Motor neuron (in vitro differentiated cells): ENCODE data around the gene MMEL1. TPM values are rescaled to one million over a fixed set of nuclear protein-coding genes. Genes with fewer than 3 reads are reported as not detected.
"Not testable (repeated sequence)": the region's sequence is repeated elsewhere in the genome, so short reads cannot be mapped to it uniquely, and the experiment has no call there.

ENCODE experiments used
- ATAC-seq, 8 experiments: fragments of 200-7000 bp; cut with Tn5 transposase; replicated peaks in 6 of 8; 2 replicates each; pipeline ENCODE4 v1.8.0; 2021; ENCODE audit warnings: mild to moderate bottlenecking in 8 of 8, moderate library complexity in 8 of 8
- H3K27ac ChIP-seq, 2 donors: fragments of 250-450 bp; sonication (Bioruptor Pico); 2 replicates each; pipeline ENCODE4 v1.9.0; 2021; ENCODE audit warnings: antibody characterized with exemption in 2 of 2, mild to moderate bottlenecking in 2 of 2, moderate library complexity in 1 of 2
- H3K4me1 ChIP-seq, 2 donors: fragments of 250-450 bp; sonication (Bioruptor Pico); replicated peaks in 1 of 2; 2 replicates each; pipeline ENCODE4 v1.6.1; 2021; ENCODE audit warnings: antibody characterized with exemption in 2 of 2, mild to moderate bottlenecking in 2 of 2, moderate library complexity in 1 of 2
- H3K4me3 ChIP-seq, 5 donors: fragments of 250-450 bp; sonication (Bioruptor Pico); 2 replicates each; pipeline ENCODE4 v1.9.0; 2021; ENCODE audit warnings: antibody characterized with exemption in 5 of 5, mild to moderate bottlenecking in 5 of 5, moderate library complexity in 4 of 5
- WGBS, 10 experiments: fragments of 450-650 bp; shearing (Covaris generic); methylation state at CpG; one replicate each; pipeline ENCODE4 v1.0.0; 2022; 5-methylcytosine and 5-hydroxymethylcytosine counted together
- in situ Hi-C, 9 experiments: fragments of 400-800 bp; cut with MboI; loops; one replicate each; pipeline ENCODE4 v1.15.0; 2021; ENCODE audit warnings: low sequenced_read_pairs in 9 of 9, low pct_unique_long_range_greater_than_20kb in 2 of 9; ENCODE audit not compliant: unreplicated experiment in 9 of 9
- total RNA-seq, 8 experiments: library from RNA; unstranded; fragments of 300-600 nt; gene quantifications; 2 replicates each; pipeline versions ENCODE4 v1.2.3 to v1.2.4, GENCODE V29; 2022

The MMEL1 gene
- total RNA-seq, 8 experiments from 2014 or later: 0.71 to 3.2 (median 1.1) TPM; not detected in 3

- in situ Hi-C loops: no loop called here
- H3K4me3 ChIP-seq: peak overlapping the region; percentile 48 to 83 (median 59)
- peak overlapping the region; percentile 89 to 96 for H3K27ac ChIP-seq
- peaks cover 16 to 24% of the 10 kb centered on the region in 2 donors for H3K4me1 ChIP-seq
- no CpG with 5 or more reads among the region's 52 CpGs for WGBS, 10 experiments
- peak in 4 of 8 experiments; percentile 0 to 33 (median 20) for ATAC-seq
These were observed 45.6 kb downstream of the MMEL1 start for GRCh38 chr1:2587071-2587859.

- in situ Hi-C loops: no loop called here
- peak; percentile 77 to 90 (median 83) for ATAC-seq
- peak within 1 kb of the TSS; percentile 48 to 83 (median 59) for H3K4me3 ChIP-seq
- WGBS, 10 experiments: 0% methylated on average over 1 to 15 of the region's 107 CpGs; no CpG with 5 or more reads in 8 of the 10 experiments
- H3K4me1 ChIP-seq: peaks cover 16 to 24% of the 10 kb centered on the region in 2 donors
- peak within 1 kb of the TSS; percentile 89 to 96 for H3K27ac ChIP-seq
These were observed 46.4 kb downstream of the MMEL1 start, which contains the start of gene PRXL2B for GRCh38 chr1:2586154-2587070. Gene PRXL2B, plus strand, starts transcription at chr1:2586777. Its CDS starts 109 bp downstream, at chr1:2586886.

- peak overlapping the region; percentile 89 to 96 for H3K27ac ChIP-seq
- H3K4me3 ChIP-seq: peak overlapping the region; percentile 48 to 83 (median 59)
- in situ Hi-C loops: no loop called here
- WGBS, 10 experiments: 0 to 3% (median 2%) methylated on average over 10 to 16 of the region's 28 CpGs; no CpG with 5 or more reads in 7 of the 10 experiments
- peak; percentile 1 to 44 (median 23) for ATAC-seq
- peaks cover 16 to 24% of the 10 kb centered on the region in 2 donors for H3K4me1 ChIP-seq
These were observed 47.3 kb downstream of the MMEL1 start for GRCh38 chr1:2585318-2586092.

GRCh38 chr1:2584686-2585317 is 48.0 kb downstream of the MMEL1 start:
- peak overlapping the region; percentile 89 to 96 for H3K27ac ChIP-seq
- in situ Hi-C loops: no loop called here
- WGBS, 10 experiments: 33 to 68% (median 49%) methylated on average over 2 to 9 of the region's 12 CpGs; no CpG with 5 or more reads in 4 of the 10 experiments
- H3K4me1 ChIP-seq: peaks cover 16 to 24% of the 10 kb centered on the region in 2 donors
- peak overlapping the region; percentile 48 to 83 (median 59) for H3K4me3 ChIP-seq
- ATAC-seq: peak in 4 of 8 experiments; percentile 4 to 35 (median 22)

- H3K4me3 ChIP-seq: no peak overlapping the region
- WGBS, 10 experiments: 40 to 100% (median 84%) methylated on average over 2 to 13 of the region's 14 CpGs; no CpG with 5 or more reads in 2 of the 10 experiments
- peaks cover 16 to 24% of the 10 kb centered on the region in 2 donors for H3K4me1 ChIP-seq
- H3K27ac ChIP-seq: no peak overlapping the region
- in situ Hi-C loops: no loop called here
- ATAC-seq: no peak
These were observed 48.9 kb downstream of the MMEL1 start for GRCh38 chr1:2583871-2584351.

DNA sequence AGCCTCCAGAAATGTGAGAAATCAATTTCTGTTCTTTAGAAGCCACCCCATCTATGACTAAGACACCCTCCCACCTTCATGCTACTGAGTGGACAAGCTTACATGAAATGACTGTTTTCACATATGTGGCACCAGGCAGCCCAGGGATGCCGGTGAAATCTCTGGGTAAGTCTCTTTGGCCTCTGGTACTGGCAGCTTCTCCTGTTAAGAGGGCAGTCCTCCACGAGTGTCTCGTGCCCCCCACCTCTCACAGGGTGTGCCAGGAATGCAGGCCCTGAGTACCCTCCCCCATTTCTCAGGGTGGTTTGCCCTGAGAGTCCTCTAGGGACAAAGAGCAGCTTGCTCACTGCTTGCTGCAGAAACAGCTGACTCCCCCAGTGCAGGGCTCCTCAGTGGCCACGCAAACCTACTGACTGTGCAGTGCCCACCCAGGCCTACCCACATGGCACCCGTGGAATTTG is 49.5 kb downstream of the MMEL1 start:
- Histone ChIP-seq H3K4me3 (no peak overlapping the region), H3K27ac (no peak overlapping the region), H3K4me1 (peaks cover 17 to 27% of the 10 kb centered on the region in 2 donors)
- 40 to 80% (median 56%) methylated on average over 1 to 4 of the region's 5 CpGs; no CpG with 5 or more reads in 2 of the 10 experiments for WGBS, 10 experiments
- ATAC-seq: no peak
- in situ Hi-C loops: no loop called here

DNA sequence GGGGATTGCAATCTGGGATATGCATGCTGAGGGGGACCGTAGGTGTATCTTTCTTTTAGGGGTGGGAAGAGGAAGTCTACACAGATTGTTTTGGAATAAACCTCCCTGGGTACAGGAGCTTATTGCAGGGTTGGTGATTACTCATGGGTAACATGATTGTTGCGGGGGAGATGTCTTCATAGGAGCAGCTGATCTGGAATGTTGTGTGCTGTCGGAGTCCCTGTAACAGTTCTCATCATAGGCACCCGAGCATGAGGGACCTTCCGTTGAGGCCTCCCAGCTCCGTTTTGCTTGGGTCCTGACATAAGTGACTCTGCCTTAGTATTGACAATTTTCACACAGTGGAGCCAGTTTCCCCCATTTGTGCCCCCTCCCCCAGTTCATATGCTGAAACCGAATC is 50.4 kb downstream of the MMEL1 start:
- no peak for ATAC-seq
- peaks cover 17 to 28% of the 10 kb centered on the region in 2 donors for H3K4me1 ChIP-seq
- H3K27ac ChIP-seq: no peak overlapping the region

DNA sequence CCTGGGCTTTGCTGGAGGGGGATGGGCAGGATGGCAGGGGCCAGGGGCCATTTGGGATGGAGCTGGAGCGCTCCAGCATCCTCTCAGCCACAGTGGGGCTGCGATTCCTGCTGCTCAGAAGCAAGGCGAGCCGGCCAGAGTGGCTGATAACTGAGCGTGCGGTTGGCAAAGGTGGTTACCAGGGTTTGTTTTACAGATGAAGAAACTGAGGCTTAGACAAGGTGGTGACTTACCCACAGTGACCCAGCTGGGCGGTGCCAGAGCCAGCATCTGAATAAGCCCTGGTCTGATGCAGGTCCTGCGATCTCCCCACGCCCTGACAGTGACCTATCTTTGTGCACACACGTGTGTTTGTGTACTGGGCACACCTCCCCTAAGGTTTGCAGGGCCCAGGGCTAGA is 52.1 kb downstream of the MMEL1 start:
- no peak for ATAC-seq
- peaks cover 21 to 32% of the 10 kb centered on the region in 2 donors for H3K4me1 ChIP-seq
- no peak overlapping the region for H3K27ac ChIP-seq
- H3K4me3 ChIP-seq: no peak overlapping the region
- in situ Hi-C loops: no loop called here
- 17 to 90% (median 60%) methylated on average over 1 to 4 of the region's 10 CpGs; no CpG with 5 or more reads in 5 of the 10 experiments for WGBS, 10 experiments

More for the DNA sequence above, 50.4 kb downstream of the MMEL1 start:
- 10 to 100% (median 73%) methylated on average over 1 to 7 of the region's 7 CpGs for WGBS, 10 experiments
- no peak overlapping the region for H3K4me3 ChIP-seq
- in situ Hi-C loops: no loop called here

DNA sequence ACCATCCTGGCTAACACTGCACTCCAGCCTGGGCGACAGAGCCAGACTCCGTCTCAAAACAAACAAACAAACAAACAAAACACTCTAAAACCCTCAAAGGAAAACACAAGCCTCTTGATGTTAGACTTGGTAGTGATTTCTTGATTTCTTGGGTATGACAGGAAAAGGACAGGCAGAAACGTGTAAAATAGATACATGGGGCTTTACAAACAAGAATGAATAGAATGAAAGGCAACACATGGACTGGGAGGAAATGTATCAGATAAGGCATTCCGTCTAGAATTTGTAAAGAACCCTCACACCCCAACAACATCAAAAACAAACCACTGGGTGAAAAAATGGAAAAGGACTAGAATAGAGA is 54.1 kb downstream of the MMEL1 start:
- no peak overlapping the region for H3K27ac ChIP-seq
- in situ Hi-C loops: no loop called here
- H3K4me3 ChIP-seq: no peak overlapping the region

GRCh38 chr1:2577565-2578075 is 55.2 kb downstream of the MMEL1 start:
- in situ Hi-C loops, H3K27ac ChIP-seq, H3K4me3 ChIP-seq: not testable (repeated sequence)
- peaks cover 10 to 14% of the 10 kb centered on the region in 2 donors for H3K4me1 ChIP-seq
- WGBS, 10 experiments: 68 to 95% methylated on average over 3 to 5 of the region's 23 CpGs; no CpG with 5 or more reads in 8 of the 10 experiments
- peak in 1 of 8 experiments; percentile 1 for ATAC-seq

More for the DNA sequence above, 54.1 kb downstream of the MMEL1 start:
- peaks cover 10 to 17% of the 10 kb centered on the region in 2 donors for H3K4me1 ChIP-seq
- no peak for ATAC-seq
- 35 to 100% (median 88%) methylated on average over 1 to 4 of the region's 4 CpGs; no CpG with 5 or more reads in 2 of the 10 experiments for WGBS, 10 experiments

DNA sequence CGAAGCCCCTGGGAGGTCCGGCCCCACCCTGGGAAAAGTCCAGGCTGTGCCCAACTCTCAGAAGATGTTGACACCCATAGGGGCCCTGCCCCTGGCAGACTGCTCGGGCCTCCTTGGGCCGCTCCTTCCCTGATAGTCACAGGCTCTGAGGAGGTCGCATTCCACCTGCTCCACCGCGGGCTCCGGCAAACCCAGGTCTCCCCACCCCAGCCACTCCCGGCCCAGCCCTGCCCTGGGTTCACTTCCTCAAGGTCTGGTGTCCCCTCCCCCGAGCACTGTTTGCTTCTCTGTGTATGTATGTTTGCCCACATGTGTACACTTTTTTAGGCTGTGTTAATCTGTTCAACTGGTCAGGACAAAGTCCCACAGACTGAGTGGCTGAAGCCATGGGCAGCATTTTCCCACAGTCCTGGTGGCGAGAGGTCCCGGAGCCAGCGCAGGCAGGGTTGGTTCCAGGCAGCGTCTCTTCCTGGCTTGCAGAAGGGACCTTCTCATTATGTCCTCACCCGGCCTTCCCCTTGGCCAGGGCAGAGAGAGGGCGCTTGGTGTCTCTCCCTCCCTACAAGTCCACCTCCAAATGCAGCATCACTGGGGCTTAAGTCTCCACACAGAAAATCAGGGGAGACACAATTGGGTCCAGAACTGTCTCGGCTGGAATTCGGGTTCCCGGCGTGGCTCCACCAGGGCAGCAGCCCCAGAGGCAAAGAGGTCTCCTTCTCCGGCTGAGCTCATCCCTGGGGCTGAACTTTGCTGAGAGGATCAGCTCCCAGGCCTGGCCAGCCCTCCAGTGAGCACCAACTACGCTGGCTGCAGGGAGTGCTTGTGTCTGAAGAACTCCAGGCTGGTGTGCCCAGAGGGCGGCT is 56.8 kb downstream of the MMEL1 start:
- in situ Hi-C loops: no loop called here
- 51 to 97% (median 82%) methylated on average over 2 to 8 of the region's 23 CpGs; no CpG with 5 or more reads in 4 of the 10 experiments for WGBS, 10 experiments
- Histone ChIP-seq H3K27ac (no peak overlapping the region), H3K4me1 (peaks cover 10 to 14% of the 10 kb centered on the region in 2 donors), H3K4me3 (no peak overlapping the region)
- peak in 3 of 8 experiments; percentile 37 to 57 (median 44) for ATAC-seq
